ENCODE measurements around the gene MIOS. TPM values are rescaled to one million over a fixed set of nuclear protein-coding genes. Genes with fewer than 3 reads are reported as not detected.

MIOS gene
- polyA plus RNA-seq, 3 donors from 2014 or later: 17.4 to 20.6 (median 19.4) TPM

DNA sequence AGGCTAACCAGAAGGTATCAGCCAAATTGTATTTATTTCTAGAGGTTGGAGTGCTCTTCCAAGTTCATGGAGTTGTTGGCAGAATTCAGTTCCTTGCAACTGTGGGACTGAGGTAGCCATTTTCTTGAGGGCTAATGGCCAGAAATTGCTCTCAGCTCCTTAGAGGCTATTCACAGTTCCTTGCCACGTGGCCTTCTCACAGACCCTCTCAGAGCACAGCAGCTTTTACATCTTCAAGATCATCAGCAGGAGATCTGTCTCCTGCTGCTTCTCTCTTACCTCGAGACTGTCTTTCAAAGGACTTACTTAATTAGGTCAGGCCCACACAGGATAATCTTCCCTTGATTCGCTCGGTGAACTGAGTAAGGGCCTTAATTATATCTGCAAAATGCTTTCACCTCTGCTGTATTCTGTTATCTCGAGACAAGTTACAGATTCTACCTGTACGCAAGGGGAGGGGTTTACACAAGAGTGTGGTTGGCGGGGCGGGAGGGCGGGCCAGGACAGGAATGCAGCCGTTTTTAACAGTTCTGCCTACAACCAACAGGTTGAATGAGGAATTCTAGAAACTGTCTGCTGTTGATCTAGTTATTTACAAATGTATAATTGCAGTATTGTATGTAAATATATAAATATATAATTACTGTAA, 15.0 kb downstream of the MIOS start:
- Mint-ChIP-seq H3K27me3 (ENCODE audit: low read depth in 3 of 3) (peaks cover 0 to 2% (median 0%) of the 10 kb centered on the region in 3 donors), H3K9me3 (no peaks in the 10 kb centered on the region), H3K36me3 (peaks cover 0 to 9% (median 8%) of the 10 kb centered on the region in 3 donors), H3K27ac (no peak overlapping the region), H3K4me3 (no peak overlapping the region), H3K4me1 (no peaks in the 10 kb centered on the region)
- no peak for DNase-seq

DNA sequence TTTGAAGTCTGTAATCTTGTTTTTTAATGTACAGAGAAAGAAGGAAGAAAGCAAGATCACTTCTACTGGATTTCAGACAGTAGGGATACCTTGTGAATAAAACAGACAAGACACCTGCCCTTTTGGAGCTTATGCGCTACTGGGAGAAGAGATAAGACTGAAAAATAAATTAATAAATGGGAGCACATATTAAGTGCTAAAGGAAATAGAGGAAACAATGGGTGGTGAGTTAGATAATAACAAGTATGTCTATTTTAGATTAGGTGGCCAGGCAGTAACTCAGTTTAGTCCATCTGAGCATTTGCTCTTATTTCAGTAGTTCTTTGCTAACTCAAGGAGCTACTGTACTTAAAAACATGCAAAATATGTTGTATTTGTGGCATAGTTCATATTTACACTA, 15.9 kb downstream of the MIOS start:
- peaks cover 0 to 2% (median 0%) of the 10 kb centered on the region in 3 donors for H3K27me3 Mint-ChIP-seq (ENCODE audit: low read depth in 3 of 3)
- H3K4me3 Mint-ChIP-seq: no peak overlapping the region
- H3K9me3 Mint-ChIP-seq: no peaks in the 10 kb centered on the region
- H3K27ac Mint-ChIP-seq: no peak overlapping the region
- H3K36me3 Mint-ChIP-seq: peaks cover 0 to 9% (median 8%) of the 10 kb centered on the region in 3 donors
- no peak for DNase-seq
- H3K4me1 Mint-ChIP-seq: peaks cover 0 to 1% of the 10 kb centered on the region in 2 donors

DNA sequence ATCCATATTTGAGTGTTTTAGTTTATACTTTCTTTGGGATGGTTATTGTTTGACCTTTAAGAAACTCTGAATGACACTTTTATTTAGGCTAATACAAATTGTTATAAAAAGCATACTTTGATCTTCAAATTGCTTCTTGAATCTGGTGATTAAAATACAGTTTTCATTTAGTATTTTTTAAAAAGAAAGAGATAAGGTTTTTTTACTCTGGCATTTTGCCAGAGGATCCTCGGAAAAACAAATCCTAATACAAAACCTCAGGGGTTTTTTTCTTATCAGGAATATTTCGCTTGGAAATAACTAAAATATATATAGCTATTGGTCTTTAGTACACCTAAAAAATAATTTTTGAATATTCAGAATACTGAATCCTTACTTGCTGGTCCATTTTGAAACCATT, 17.0 kb downstream of the MIOS start:
- no peak overlapping the region for H3K27ac Mint-ChIP-seq

DNA sequence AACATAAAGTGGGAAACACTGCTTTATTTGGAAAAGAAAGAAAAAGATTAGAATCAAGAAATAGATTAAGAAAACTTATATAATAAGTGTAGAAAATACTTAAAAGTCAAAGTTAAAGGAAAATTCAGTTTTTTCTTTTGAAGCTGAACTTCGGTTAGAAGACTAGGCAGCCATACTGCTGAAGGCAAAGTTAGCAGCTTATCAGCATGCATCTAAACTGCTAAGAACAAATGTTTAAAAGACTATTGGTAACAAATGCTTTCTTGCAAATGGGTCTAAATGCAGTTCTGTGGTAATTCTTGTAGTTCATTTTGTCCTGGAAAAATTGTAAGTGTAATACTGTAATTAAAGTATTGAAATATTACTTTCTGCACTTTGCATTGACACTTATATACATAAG, 18.0 kb downstream of the MIOS start:
- Mint-ChIP-seq H3K4me3 (no peak overlapping the region), H3K9me3 (no peaks in the 10 kb centered on the region), H3K36me3 (peaks cover 0 to 9% (median 8%) of the 10 kb centered on the region in 3 donors), H3K27me3 (ENCODE audit: low read depth in 3 of 3) (no peaks in the 10 kb centered on the region), H3K4me1 (peaks cover 6 to 13% of the 10 kb centered on the region in 2 donors), H3K27ac (no peak overlapping the region)
- no peak for DNase-seq

More for the DNA sequence above, 17.0 kb downstream of the MIOS start:
- Mint-ChIP-seq H3K9me3 (no peaks in the 10 kb centered on the region), H3K4me3 (no peak overlapping the region), H3K4me1 (peaks cover 5 to 13% of the 10 kb centered on the region in 2 donors), H3K36me3 (peaks cover 0 to 9% (median 8%) of the 10 kb centered on the region in 3 donors), H3K27me3 (ENCODE audit: low read depth in 3 of 3) (peaks cover 0 to 1% (median 0%) of the 10 kb centered on the region in 3 donors)
- no peak for DNase-seq

DNA sequence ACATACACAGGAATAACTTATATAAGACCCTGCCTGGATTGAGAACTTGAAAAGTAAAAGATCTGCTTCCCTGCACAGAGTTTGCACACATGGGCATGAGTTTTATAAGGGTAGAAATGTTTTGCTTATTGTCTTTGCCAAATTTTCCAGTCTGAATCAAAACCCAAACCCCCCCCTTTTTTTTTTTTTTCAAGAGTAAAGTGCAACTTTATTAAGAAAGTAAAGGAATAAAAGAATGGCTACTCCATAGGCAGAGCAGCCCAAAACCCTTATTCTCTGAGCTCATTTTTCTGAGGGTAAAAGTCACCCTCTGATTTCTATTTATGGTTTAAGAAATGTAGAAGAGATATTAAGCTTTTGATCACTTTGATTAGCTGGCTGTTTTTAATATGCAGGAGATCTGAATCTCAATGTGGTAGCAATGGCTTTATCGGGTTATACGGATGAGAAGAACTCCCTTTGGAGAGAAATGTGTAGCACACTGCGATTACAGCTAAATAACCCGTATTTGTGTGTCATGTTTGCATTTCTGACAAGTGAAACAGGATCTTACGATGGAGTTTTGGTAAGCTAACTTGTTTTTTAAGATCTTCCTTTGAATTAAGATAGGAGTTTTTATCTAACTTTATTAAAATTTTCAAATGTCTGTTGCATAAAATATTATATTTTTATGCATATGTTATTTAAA, 18.7 kb downstream of the MIOS start:
- Mint-ChIP-seq H3K4me1 (peaks cover 11 to 20% of the 10 kb centered on the region in 2 donors), H3K4me3 (no peak overlapping the region), H3K36me3 (peaks cover 4 to 14% (median 11%) of the 10 kb centered on the region in 3 donors), H3K9me3 (no peaks in the 10 kb centered on the region), H3K27me3 (ENCODE audit: low read depth in 3 of 3) (no peaks in the 10 kb centered on the region), H3K27ac (no peak overlapping the region)
- no peak for DNase-seq

DNA sequence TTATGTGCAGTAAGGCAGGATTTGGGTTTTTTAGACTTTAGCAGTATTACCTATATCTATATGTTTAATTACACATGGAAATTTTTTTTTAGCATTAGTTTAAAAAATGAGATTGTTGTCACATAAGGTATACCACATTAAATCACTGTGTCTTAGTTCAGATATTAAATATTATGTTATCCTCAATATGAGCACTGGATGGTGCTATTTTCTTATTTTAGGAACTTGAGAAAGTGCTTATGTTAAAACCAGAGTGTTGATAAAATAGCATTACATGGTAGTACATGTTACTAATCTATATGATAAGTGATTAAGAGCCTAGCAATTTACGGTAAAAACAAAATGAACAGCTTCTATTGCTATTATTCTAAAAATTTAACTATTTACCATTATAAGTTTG, 28.8 kb downstream of the MIOS start:
- DNase-seq: peak; percentile 11 to 33 (median 32)
- Mint-ChIP-seq H3K4me3 (peak overlapping the region in 1 of 5 donors; percentile 25), H3K27ac (peak overlapping the region in 2 of 6 donors; percentile 19 to 66), H3K4me1 (peaks cover 19 to 24% of the 10 kb centered on the region in 2 donors), H3K36me3 (peaks cover 17 to 31% (median 26%) of the 10 kb centered on the region in 3 donors), H3K9me3 (no peaks in the 10 kb centered on the region), H3K27me3 (ENCODE audit: low read depth in 3 of 3) (peaks cover 0 to 1% (median 0%) of the 10 kb centered on the region in 3 donors)

DNA sequence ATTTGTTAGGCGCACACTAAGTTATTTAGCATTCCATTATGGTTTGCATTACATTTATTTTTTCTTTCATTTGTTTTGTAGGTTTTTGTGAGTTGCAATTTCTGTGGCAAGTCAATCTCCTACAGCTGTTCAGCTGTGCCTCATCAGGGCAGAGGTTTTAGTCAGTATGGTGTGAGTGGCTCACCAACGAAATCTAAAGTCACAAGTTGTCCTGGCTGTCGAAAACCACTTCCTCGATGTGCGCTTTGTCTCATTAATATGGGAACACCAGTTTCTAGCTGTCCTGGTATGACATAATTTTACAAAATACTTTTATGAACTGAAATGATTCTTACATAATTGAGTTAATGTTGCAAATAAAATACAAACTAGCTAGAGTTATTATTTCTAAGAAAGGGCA, 29.5 kb downstream of the MIOS start:
- Mint-ChIP-seq H3K4me3 (peak overlapping the region; percentile 54 to 82 (median 73)), H3K27ac (peak overlapping the region; percentile 66 to 87 (median 78)), H3K36me3 (peaks cover 17 to 35% (median 26%) of the 10 kb centered on the region in 3 donors), H3K9me3 (no peaks in the 10 kb centered on the region), H3K27me3 (ENCODE audit: low read depth in 3 of 3) (peaks cover 0 to 2% (median 0%) of the 10 kb centered on the region in 3 donors), H3K4me1 (peaks cover 16 to 24% of the 10 kb centered on the region in 2 donors)
- DNase-seq: peak; percentile 42 to 65 (median 61)

DNA sequence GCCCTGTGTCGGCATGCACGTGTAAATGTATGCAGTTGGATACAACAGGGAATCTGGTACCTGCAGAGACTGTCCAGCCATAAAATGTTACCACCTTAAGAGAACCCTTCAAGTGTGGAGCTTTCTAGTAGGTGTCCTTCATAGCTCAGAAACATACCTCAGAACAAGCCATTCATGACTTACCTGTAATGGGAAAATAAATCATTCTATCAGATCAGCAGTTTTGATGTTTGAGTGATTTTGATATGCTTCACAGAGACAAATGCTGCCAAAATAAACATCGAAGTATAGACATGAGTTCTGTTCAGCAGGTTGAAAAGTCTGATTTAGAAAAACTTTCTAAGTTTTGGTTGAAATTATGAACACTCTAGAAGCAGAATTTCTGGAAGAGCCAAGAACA, 40.3 kb downstream of the MIOS start:
- peaks cover 6 to 13% (median 8%) of the 10 kb centered on the region in 3 donors for H3K36me3 Mint-ChIP-seq
- H3K4me3 Mint-ChIP-seq: no peak overlapping the region
- H3K27me3 Mint-ChIP-seq (ENCODE audit: low read depth in 3 of 3): no peaks in the 10 kb centered on the region
- DNase-seq: no peak
- H3K4me1 Mint-ChIP-seq: no peaks in the 10 kb centered on the region
- no peaks in the 10 kb centered on the region for H3K9me3 Mint-ChIP-seq
- no peak overlapping the region for H3K27ac Mint-ChIP-seq

DNA sequence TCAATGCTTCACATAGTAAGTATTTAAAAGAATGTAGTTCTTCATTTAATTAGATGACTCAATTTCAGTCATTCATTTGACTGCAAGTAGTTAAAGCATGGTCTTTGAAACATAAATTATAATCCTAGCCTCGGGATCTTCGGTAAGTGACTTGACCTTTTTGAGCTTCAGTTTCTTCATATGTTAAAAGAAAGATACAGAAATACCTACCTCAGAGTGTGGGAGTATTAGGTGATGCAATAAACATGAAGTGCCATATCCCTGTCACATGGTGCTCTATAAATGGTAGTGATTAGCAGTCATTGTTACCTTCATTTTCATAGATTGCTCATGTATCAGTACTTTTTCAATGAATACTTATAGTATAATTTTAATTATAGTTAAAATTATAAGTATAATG, 42.6 kb downstream of the MIOS start:
- Mint-ChIP-seq H3K4me1 (no peaks in the 10 kb centered on the region), H3K9me3 (no peaks in the 10 kb centered on the region), H3K4me3 (no peak overlapping the region), H3K27ac (no peak overlapping the region), H3K36me3 (peaks cover 6 to 13% (median 12%) of the 10 kb centered on the region in 3 donors), H3K27me3 (ENCODE audit: low read depth in 3 of 3) (no peaks in the 10 kb centered on the region)
- no peak for DNase-seq

DNA sequence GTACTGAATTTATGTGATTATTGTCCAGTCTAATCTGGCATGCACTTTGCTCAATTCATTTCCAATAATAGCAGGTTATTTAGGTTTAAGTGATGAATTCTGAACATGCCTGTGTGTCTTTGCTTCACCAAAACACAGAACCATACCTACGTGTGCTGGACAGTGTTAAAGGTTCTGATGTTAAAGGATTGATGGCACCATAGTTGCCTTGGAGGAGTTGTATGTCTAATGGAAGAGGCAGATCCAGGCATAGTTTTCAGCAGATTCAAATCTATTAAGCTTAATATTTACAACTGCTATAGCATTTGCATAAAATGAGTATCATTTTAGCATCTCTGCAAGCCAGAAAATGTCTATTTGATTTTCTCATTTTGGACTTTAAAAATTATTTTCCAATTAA, 45.8 kb downstream of the MIOS start:
- no peak for DNase-seq
- Mint-ChIP-seq H3K36me3 (peaks cover 5 to 12% (median 8%) of the 10 kb centered on the region in 3 donors), H3K9me3 (no peaks in the 10 kb centered on the region), H3K4me3 (no peak overlapping the region), H3K4me1 (no peaks in the 10 kb centered on the region), H3K27me3 (ENCODE audit: low read depth in 3 of 3) (peaks cover 0 to 1% (median 0%) of the 10 kb centered on the region in 3 donors), H3K27ac (no peak overlapping the region)

DNA sequence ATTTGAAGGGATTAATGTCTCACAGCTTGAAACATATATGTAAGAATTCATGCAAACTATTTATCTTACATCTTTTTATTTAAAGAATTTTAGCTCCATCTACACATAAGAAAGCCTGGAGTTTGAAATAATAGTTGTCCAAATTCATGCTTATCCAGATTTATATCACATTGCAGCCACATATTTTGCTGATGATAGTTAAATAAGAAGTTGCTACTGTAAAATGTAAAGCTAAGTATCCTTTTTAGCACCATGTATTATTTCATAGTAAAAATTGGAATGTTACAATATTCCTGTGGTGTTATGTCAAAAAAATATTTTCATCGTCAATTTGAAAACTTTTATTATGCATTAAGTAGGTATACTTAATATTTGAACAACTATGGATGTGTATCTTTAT, 46.5 kb downstream of the MIOS start:
- Mint-ChIP-seq H3K27me3 (ENCODE audit: low read depth in 3 of 3) (peaks cover 0 to 1% (median 0%) of the 10 kb centered on the region in 3 donors), H3K36me3 (peaks cover 0 to 7% (median 3%) of the 10 kb centered on the region in 3 donors), H3K4me1 (no peaks in the 10 kb centered on the region), H3K4me3 (no peak overlapping the region), H3K9me3 (no peaks in the 10 kb centered on the region), H3K27ac (no peak overlapping the region)
- DNase-seq: no peak

DNA sequence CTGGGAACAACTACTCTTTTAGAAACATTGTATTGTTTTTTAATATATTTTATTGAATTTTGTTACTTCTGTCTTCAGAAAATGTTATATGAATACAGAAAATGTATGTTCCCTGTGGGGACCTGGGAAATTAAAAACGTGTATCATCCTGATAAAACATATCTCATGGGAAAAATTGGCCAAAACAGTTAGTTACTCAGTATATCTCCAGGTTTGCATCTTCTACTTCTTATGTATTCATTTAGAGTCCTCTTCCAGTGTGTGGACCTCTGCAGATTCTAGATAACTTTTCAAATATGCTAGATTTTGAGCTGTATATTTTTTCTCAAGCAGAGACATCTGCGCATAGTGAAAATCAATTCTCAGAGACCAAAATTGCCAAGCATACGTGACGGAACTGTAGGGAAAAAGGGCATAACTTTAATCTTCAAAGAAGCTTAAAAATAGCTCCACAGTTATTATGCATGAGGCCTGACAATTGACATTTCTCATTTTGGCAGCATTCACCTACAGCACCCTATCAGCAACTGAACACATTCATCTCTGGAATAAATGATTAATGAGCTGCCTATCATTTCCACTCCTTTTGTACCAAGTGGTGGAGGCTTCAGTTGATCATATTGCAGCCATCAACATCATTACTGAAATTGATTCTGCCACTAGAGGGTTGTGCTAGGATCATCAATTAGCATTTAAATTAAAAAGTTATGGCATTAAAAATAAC, 47.5 kb downstream of the MIOS start:
- no peaks in the 10 kb centered on the region for H3K9me3 Mint-ChIP-seq
- H3K27ac Mint-ChIP-seq: no peak overlapping the region
- H3K27me3 Mint-ChIP-seq (ENCODE audit: low read depth in 3 of 3): peaks cover 0 to 3% (median 1%) of the 10 kb centered on the region in 3 donors
- no peaks in the 10 kb centered on the region for H3K4me1 Mint-ChIP-seq
- peaks cover 0 to 7% (median 3%) of the 10 kb centered on the region in 3 donors for H3K36me3 Mint-ChIP-seq
- no peak overlapping the region for H3K4me3 Mint-ChIP-seq
- DNase-seq: no peak

DNA sequence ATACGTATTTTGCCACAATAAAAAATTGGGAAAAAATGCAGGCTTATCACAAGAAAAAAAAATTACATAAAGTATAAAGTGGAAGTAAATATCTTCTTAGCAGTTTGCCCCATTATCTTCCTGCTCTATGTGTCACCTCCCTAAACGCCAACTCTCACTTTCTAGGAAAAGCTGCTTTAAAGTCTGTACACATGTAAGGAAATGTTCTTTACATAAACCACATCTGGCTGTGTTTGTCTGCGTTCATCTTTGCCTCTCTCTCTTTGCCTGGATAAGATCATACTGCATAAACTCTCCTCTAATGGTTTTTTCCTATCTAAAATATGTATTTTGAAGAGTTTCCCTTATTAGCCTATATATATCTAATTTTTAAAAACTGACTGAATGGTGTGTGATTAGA, 50.9 kb downstream of the MIOS start:
- Mint-ChIP-seq H3K27ac (no peak overlapping the region), H3K4me1 (no peaks in the 10 kb centered on the region)

DNA sequence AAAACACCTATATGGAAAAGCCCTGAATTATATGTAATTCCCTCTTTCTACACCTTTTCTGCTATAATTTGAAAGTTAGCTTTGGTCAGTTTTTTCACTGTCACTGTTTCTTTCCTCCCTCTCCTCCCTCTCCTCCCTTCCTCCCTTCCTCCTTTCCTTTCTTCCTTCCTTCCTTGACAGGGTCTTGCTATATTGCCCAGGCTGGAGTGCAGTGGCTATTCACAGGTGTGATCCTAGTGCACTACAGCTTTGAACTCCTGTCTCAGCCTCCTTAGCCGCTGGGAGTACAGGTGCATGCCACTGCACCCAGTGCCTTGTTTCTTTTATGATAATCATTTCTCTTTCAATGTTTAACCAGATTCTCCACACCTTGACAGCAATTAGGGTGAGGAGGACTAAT, 51.7 kb downstream of the MIOS start:
- peaks cover 1 to 4% (median 2%) of the 10 kb centered on the region in 3 donors for H3K27me3 Mint-ChIP-seq (ENCODE audit: low read depth in 3 of 3)
- no peaks in the 10 kb centered on the region for H3K4me1 Mint-ChIP-seq
- DNase-seq: no peak
- H3K9me3 Mint-ChIP-seq: no peaks in the 10 kb centered on the region
- H3K4me3 Mint-ChIP-seq: no peak overlapping the region
- H3K36me3 Mint-ChIP-seq: no peaks in the 10 kb centered on the region
- peak overlapping the region in 1 of 6 donors; percentile 39 for H3K27ac Mint-ChIP-seq

More for the DNA sequence above, 50.9 kb downstream of the MIOS start:
- H3K4me3 Mint-ChIP-seq: no peak overlapping the region
- H3K27me3 Mint-ChIP-seq (ENCODE audit: low read depth in 3 of 3): peaks cover 1 to 4% (median 2%) of the 10 kb centered on the region in 3 donors
- DNase-seq: no peak
- no peaks in the 10 kb centered on the region for H3K9me3 Mint-ChIP-seq
- H3K36me3 Mint-ChIP-seq: peaks cover 0 to under 1% (median 0%) of the 10 kb centered on the region in 3 donors

Measured in immature natural killer cell (primary cell).